Measurements from ENCODE around the gene ADAM11. TPM values are rescaled to one million over a fixed set of nuclear protein-coding genes. Genes with fewer than 3 reads are reported as not detected.

Gene ADAM11
- total RNA-seq, 4 donors from 2014 or later, result 1.5 to 2.5 (median 2.3) TPM; not detected in 1

DNA sequence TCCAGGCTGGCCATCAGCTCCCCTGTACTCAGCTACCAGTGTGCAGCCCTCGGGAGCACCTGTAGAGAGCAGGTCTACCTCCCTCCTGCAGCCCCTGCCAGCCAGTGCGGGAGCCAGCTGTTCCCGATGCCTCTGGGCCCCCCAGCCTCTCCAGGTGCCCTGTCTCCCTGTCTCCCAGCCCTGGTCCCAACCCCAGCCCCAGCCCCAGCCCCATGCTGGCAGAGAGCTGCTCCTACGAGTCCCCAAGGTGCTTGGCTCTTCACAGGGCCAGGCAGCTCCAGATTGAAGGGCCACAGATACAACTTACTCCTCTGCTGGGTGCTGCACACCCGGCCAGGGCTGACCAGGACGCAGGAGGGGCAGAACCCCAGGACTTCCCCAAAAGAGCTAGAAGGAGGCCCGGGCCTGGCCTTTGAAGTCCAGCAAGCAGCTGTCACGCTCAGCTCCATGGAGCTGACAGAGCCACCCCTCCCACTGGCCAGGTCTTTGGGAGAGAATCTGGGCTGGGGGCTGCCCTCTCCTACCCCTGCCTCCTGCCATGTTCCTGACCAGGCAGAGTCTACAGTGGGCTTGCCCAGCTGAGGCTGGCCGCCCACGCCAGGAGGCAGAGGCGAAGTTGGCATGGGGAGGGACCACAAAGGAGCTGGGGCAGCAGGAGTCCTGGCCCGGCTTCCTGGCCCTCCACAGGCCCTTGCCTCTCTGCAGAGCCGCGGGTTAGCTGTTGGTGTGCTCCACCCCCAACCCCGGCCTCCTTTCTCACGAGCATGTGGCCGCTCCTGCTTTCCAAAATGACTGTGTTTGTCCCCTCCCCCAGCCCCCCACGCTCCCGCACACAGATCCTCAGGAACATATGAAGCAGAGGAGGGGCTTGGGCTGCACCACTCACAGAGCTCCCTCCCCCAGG, 9.5 kb upstream of the ADAM11 start:
- no peak overlapping the region for H3K4me3 ChIP-seq (ENCODE audit: low read depth, poor library complexity, severe bottlenecking)
- DNase-seq (ENCODE audit: low spot score in 2 of 2), result no peak
- WGBS, 2 donors, result 81 to 83% methylated on average over 15 to 19 of the region's 19 CpGs
- no peak for TF ChIP-seq POLR2A (IDR thresholded peaks at IDR 0.05)
- TF ChIP-seq, protein P1, sequence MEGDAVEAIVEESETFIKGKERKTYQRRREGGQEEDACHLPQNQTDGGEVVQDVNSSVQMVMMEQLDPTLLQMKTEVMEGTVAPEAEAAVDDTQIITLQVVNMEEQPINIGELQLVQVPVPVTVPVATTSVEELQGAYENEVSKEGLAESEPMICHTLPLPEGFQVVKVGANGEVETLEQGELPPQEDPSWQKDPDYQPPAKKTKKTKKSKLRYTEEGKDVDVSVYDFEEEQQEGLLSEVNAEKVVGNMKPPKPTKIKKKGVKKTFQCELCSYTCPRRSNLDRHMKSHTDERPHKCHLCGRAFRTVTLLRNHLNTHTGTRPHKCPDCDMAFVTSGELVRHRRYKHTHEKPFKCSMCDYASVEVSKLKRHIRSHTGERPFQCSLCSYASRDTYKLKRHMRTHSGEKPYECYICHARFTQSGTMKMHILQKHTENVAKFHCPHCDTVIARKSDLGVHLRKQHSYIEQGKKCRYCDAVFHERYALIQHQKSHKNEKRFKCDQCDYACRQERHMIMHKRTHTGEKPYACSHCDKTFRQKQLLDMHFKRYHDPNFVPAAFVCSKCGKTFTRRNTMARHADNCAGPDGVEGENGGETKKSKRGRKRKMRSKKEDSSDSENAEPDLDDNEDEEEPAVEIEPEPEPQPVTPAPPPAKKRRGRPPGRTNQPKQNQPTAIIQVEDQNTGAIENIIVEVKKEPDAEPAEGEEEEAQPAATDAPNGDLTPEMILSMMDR (IDR thresholded peaks at IDR 0.05), result no peak
- intact Hi-C loops (cut with DNase I; ENCODE audit: low total_unique reads), result no loop called here

DNA sequence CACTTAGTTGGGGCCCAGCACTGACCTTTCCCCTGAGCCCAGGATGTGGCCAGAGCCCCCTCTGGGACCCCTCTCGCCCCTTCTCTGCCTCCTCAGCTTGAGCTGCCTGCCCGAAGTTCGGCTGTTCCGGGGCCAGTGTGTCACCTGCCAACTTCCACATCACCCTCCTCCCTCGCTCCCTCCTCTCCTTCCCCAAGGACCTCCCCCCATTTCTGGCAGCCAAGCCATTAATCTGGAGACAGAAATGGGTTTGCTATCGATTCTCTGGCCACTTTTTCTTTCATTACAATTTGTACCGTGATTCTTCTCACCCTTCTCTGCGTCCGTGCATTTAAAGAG, 8.8 kb upstream of the ADAM11 start:
- WGBS, 2 donors, result 64 to 71% methylated on average over 9 of the region's 9 CpGs
- intact Hi-C loops (cut with DNase I; ENCODE audit: low total_unique reads), result no loop called here
- TF ChIP-seq, protein P1 (IDR thresholded peaks at IDR 0.05), result no peak
- no peak for TF ChIP-seq POLR2A (IDR thresholded peaks at IDR 0.05)
- H3K4me3 ChIP-seq (ENCODE audit: low read depth, poor library complexity, severe bottlenecking), result no peak overlapping the region
- DNase-seq (ENCODE audit: low spot score in 2 of 2), result no peak

DNA sequence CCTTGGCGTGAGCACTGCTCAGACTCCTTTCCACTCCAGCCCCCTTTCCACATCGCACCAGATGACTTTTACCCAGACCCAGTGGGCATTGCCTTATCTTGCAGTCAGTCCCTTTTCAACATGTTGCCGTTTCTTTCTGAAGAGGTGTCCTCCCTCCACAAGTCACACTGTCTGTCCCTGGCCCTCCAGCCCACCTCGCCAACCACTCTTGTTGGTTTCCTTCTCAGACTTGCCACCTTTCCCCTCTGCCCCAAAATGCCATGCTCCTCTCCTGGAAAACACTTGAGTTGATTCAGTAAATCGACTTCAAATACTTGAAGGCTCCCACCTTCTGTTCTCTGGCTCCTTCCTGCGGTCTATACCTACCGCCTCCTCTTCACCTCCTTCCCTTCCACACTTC, 7.5 kb upstream of the ADAM11 start:
- TF ChIP-seq, protein P1 (IDR thresholded peaks at IDR 0.05), result no peak
- TF ChIP-seq POLR2A (IDR thresholded peaks at IDR 0.05), result no peak
- intact Hi-C loops (cut with DNase I; ENCODE audit: low total_unique reads), result no loop called here
- H3K4me3 ChIP-seq (ENCODE audit: low read depth, poor library complexity, severe bottlenecking), result no peak overlapping the region
- DNase-seq (ENCODE audit: low spot score in 2 of 2), result no peak
- 93% methylated on average over 7 of the region's 7 CpGs for WGBS, 2 donors

DNA sequence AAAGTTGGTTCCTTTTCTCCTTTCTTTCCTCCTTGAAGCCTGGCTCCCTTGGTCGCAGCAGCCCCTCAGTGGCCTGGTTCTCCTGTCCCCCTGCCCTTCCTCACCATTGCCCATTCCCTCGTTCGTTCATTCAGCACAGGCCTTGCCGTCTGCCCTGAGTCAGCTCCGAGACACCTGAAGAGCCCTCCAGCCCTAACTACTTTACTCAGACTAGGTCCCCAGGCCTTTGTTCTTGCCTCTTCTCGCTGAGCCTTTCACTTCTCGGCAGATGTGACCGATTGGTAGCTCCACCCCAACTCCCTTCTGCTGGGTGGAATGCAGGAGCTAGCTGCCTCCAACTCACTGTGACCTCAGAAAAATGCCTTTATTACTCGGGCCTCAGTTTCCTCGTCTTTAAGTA, 7.0 kb upstream of the ADAM11 start:
- no peak overlapping the region for H3K4me3 ChIP-seq (ENCODE audit: low read depth, poor library complexity, severe bottlenecking)
- 89 to 92% methylated on average over 10 of the region's 10 CpGs for WGBS, 2 donors
- DNase-seq (ENCODE audit: low spot score in 2 of 2), result no peak
- intact Hi-C loops (cut with DNase I; ENCODE audit: low total_unique reads), result no loop called here
- TF ChIP-seq, protein P1 (IDR thresholded peaks at IDR 0.05), result no peak
- TF ChIP-seq POLR2A (IDR thresholded peaks at IDR 0.05), result no peak

DNA sequence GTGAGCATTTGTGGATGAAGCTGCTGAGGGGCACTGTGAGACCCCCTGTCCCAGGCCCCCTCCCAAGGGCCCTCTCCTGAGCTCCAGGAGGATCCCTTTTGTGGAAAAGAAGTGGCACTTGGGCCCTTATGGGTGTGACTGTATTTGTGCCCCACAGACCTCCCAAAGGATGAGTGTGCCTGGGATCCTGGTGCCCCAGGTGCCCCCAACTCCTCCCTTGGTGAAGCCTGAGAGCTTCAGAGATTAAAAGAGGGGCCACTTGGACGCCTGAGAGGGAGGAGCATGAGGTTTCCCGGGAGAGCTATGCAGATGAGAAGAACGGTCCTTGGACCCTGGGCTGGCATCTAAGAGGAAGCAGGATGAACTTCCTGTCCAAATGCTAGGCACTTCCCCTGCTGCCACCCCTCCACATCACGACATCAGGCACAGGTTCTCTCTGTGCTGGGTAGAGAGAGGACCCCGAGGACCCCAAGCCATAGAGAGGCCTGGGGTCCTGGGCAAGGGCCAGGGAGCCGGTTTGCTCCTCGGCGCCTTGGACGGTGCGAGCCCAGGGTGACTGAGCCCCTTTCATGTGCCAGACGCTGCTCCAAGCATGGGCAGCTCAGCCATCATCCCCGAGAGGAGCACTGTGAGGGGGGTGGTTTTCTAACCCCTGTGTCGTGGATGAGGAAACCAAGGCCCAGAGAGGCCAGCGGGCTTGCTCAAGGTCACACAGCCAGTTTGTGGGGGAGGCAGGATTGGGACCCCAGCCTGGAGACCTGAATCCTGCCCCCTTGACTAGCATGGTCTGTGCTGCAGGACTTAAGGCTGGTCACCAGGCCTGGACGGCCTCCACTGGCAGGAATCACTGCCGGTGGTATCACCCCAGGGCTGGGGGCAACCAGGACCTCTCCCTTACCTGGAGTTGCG, 5.6 kb upstream of the ADAM11 start:
- DNase-seq (ENCODE audit: low spot score in 2 of 2), result no peak
- TF ChIP-seq, protein P1 (IDR thresholded peaks at IDR 0.05), result no peak
- no peak for TF ChIP-seq POLR2A (IDR thresholded peaks at IDR 0.05)
- WGBS, 2 donors, result 80 to 88% methylated on average over 10 to 17 of the region's 17 CpGs
- no peak overlapping the region for H3K4me3 ChIP-seq (ENCODE audit: low read depth, poor library complexity, severe bottlenecking)
- intact Hi-C loops (cut with DNase I; ENCODE audit: low total_unique reads), result no loop called here
